Endothelial cell (in vitro differentiated cells): ENCODE results near the gene HOXD12. TPM values are rescaled to one million over a fixed set of nuclear protein-coding genes. Genes with fewer than 3 reads are reported as not detected.
A peak's percentile ranks its signal among the peaks of the same experiment; 100 is the strongest.

Experiments used
- DNase-seq: peaks from one replicate; pipeline ENCODE4 v3.0.0; 2021; ENCODE audit warnings: low spot score
- H3K27ac Mint-ChIP-seq: one replicate; pipeline ENCODE4 v1.8.0; 2021; ENCODE audit warnings: mixed read lengths, inconsistent platforms; ENCODE audit not compliant: unreplicated experiment
- H3K27me3 Mint-ChIP-seq: one replicate; pipeline ENCODE4 v1.8.0; 2021; ENCODE audit warnings: mild to moderate bottlenecking, moderate library complexity, mixed read lengths, inconsistent platforms; ENCODE audit not compliant: unreplicated experiment
- H3K36me3 Mint-ChIP-seq: one replicate; pipeline ENCODE4 v1.8.0; 2021; ENCODE audit warnings: mild to moderate bottlenecking, low read depth, mixed read lengths, inconsistent platforms; ENCODE audit not compliant: unreplicated experiment
- H3K4me1 Mint-ChIP-seq: one replicate; pipeline ENCODE4 v1.8.0; 2021; ENCODE audit warnings: mild to moderate bottlenecking, mixed read lengths, inconsistent platforms; ENCODE audit not compliant: unreplicated experiment
- H3K4me3 Mint-ChIP-seq: one replicate; pipeline ENCODE4 v1.8.0; 2021; ENCODE audit warnings: mild to moderate bottlenecking, mixed read lengths, inconsistent platforms; ENCODE audit not compliant: unreplicated experiment
- H3K9me3 Mint-ChIP-seq: one replicate; pipeline ENCODE4 v1.8.0; 2021; ENCODE audit warnings: mixed read lengths, inconsistent platforms; ENCODE audit not compliant: unreplicated experiment
- total RNA-seq: library from RNA; stranded (reverse); fragmentation: NEBNext Ultra II Directional; extraction: Animal tissue kit (Norgen Biotek cat#: 25700); gene quantifications from one replicate; pipeline ENCODE4 v1.2.1, GENCODE V29; 2021; ENCODE audit not compliant: unreplicated experiment
- TF ChIP-seq, protein P1 (sequence below): fragments of 200-600 bp; sonication (generic); IDR thresholded peaks from one replicate; pipeline ENCODE4 v1.5.0; 2021; ENCODE audit warnings: antibody characterized with exemption; ENCODE audit not compliant: unreplicated experiment

HOXD12 gene
- total RNA-seq, 1 donor from 2014 or later, result not detected

DNA sequence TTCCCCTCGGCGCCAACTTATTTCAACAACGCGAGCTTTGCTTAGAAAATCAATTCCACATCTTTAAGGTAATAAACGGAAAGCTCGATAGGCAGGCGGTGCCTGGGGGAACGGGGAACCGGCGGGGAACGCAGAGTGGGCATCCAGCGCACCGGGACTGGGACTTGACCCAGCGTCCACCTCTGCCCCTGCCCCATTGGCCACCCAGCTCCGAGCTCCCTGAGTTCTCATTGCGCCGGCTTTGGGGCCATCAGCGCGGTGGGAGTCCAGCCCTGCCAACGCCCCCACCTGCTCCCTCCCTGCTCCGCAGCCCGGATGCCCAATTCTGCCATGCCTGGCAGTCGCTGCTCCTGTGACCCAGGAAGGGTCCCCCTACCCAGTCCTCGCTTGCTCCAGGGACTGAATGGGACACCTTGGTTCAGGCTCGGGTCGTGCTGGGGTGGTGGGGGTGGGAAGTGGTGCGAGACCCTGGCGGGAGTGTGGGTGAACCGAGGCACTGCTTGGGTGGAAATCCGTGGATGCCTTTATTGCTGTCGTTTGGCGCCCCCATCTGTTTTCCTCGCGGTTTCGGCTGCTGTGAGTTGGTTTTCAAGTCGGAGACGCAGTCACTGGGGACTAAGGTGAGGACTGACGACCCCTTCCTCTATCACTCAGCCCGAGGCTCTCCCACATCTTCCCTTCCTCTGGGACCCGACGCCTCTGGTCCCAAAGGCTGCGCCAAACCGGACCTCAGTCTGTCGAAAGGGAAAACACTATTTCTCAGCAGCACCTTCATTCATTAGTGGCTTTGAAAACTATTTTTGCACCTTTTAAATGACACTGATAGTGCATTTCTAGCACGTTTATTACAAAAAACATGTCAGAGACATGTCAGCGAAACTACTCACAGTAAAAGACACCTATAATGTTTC lies 13.5 kb upstream of the HOXD12 start:
- H3K9me3 Mint-ChIP-seq, result no peaks in the 10 kb centered on the region
- H3K4me1 Mint-ChIP-seq, result peaks cover 21% of the 10 kb centered on the region
- peak overlapping the region; percentile 47 for H3K4me3 Mint-ChIP-seq
- TF ChIP-seq, protein P1, sequence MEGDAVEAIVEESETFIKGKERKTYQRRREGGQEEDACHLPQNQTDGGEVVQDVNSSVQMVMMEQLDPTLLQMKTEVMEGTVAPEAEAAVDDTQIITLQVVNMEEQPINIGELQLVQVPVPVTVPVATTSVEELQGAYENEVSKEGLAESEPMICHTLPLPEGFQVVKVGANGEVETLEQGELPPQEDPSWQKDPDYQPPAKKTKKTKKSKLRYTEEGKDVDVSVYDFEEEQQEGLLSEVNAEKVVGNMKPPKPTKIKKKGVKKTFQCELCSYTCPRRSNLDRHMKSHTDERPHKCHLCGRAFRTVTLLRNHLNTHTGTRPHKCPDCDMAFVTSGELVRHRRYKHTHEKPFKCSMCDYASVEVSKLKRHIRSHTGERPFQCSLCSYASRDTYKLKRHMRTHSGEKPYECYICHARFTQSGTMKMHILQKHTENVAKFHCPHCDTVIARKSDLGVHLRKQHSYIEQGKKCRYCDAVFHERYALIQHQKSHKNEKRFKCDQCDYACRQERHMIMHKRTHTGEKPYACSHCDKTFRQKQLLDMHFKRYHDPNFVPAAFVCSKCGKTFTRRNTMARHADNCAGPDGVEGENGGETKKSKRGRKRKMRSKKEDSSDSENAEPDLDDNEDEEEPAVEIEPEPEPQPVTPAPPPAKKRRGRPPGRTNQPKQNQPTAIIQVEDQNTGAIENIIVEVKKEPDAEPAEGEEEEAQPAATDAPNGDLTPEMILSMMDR, result no peak
- H3K27ac Mint-ChIP-seq, result no peak overlapping the region
- H3K36me3 Mint-ChIP-seq, result peaks cover 4% of the 10 kb centered on the region
- peak; percentile 70 for DNase-seq
- H3K27me3 Mint-ChIP-seq, result peaks cover 46% of the 10 kb centered on the region

DNA sequence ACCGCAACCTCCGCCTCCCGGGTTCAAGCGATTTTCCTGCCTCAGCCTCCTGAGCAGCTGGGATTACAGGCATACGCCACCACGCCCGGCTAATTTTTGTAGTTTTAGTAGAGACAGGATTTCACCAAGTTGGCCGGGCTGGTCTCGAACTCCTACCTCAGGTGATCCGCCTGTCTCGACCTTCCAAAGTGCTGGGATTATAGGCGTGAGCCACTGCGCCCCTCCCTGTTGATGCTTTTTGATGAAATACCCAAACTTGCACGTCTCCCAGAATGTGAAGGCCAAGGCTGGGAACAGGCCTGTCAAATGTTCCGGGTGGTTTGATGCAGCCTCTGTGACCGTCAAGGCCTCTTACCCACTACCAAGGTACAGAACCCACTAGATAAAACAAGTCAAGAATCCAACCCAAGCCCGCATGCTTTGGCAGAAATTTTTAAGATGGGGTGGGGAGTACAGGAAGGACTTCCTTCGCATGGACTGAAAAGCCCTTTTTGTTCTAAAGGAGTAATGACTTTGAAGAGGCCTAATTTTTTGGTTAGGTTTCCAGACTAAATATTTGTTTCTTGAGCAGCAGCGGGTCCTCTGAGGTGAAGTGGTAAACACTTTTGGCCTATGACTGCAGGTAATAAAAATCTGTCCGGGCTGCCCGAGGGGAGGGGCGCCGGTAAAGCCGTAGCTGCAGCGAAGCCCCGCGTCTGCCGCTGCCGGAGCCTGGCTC lies 12.1 kb upstream of the HOXD12 start:
- H3K27ac Mint-ChIP-seq, result no peak overlapping the region
- H3K36me3 Mint-ChIP-seq, result peaks cover 4% of the 10 kb centered on the region
- TF ChIP-seq, protein P1, result no peak
- peaks cover 47% of the 10 kb centered on the region for H3K27me3 Mint-ChIP-seq
- H3K4me3 Mint-ChIP-seq, result no peak overlapping the region
- peaks cover 26% of the 10 kb centered on the region for H3K4me1 Mint-ChIP-seq
- no peaks in the 10 kb centered on the region for H3K9me3 Mint-ChIP-seq
- DNase-seq, result no peak

DNA sequence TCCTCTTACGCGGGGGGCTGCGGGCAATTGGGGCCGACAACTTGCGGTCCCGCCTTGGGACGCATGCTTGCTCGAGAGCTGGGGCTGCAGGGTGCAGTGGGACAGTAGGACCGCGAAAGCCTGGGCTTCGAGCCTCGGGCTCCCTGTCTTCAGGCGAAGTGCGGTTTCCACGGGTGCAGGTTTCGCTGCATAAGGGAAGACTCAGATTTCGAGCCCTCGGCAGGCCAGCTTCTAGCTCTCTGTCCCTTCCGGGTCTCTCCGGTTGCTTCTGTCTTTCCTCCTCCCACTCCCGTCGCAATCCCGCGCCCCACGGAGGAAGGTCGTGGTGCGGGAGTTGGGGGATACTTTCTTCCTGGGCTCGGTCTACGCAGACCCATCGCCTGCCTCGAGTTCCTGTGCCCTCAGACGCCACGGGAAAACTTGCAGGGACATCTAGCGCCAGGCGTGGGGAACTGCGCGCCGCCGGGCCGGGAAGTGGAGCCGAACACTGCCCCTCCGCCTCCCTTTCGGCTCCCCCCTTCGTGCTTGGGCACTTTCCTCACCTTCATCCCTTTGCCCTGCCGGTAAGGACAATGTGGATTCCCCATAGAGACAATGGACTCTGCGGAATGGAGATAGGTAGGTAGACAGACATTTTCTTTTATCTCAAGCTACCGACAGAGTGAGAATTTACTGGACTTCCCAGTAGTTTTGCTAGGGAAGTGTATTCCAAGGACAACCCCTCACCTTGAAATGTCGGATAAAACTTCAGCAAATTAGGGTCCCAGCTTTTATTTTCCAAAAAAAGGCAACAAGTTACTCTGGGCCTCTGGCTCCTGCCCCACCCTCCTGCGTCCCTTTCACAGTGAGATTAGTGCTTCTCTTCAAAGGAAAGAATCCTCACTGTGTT lies 11.3 kb upstream of the HOXD12 start:
- peaks cover 21% of the 10 kb centered on the region for H3K4me1 Mint-ChIP-seq
- H3K36me3 Mint-ChIP-seq, result peaks cover 4% of the 10 kb centered on the region
- peaks cover 44% of the 10 kb centered on the region for H3K27me3 Mint-ChIP-seq
- peak overlapping the region; percentile 87 for H3K4me3 Mint-ChIP-seq
- H3K27ac Mint-ChIP-seq, result no peak overlapping the region
- H3K9me3 Mint-ChIP-seq, result no peaks in the 10 kb centered on the region
- peak; percentile 74 for DNase-seq
- TF ChIP-seq, protein P1, result peak; percentile 45

DNA sequence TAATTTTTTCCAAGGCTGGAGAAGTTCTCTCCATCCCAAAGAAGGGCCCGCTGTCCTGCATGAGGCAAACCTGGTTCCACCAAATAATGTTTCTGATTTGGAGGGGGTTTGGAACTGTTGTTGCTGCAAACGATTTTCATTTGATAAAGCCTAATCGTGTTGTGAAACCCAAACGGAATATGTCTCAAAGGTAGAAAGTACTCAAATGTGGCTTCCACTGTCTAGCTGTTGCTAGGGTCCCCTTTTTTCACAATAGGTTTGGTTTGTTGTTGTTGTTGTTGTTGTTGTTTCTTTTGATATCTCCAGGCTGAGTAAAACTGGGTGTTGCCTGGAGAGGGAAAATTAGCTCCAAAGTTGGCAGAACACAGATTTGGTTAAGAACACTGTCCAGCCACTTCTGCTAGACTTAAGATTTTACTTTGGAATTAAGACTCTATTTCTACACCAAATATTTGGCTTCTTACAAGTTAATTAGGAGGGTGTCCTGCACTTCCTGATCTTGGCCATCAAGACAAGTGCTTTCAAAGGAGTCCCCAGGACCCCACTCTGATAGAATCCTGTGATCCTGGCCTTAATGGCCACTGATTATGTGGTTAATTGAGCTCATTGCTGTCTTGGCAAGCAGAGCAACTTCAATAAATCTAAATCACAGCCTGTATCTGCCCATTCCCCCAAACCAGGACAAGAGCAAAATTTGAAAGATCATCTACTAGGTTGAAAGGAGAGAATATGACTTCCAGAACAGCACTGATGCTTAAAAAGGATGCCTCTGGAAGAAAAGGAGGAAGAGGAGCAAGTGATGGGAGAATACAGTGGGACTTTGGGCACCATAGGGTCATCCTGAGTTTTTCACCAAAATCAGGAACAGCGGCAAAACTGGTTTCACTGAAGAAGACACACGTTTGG lies 10.4 kb upstream of the HOXD12 start:
- TF ChIP-seq, protein P1, result no peak
- Mint-ChIP-seq H3K27me3 (peaks cover 44% of the 10 kb centered on the region), H3K36me3 (peaks cover 4% of the 10 kb centered on the region), H3K4me3 (no peak overlapping the region), H3K4me1 (peaks cover 22% of the 10 kb centered on the region), H3K9me3 (no peaks in the 10 kb centered on the region), H3K27ac (no peak overlapping the region)
- DNase-seq, result no peak
